Medulla oblongata (tissue), 1 donor: ENCODE measurements around the gene HBP1.
"Not testable (repeated sequence)": the region's sequence is repeated elsewhere in the genome, so short reads cannot be mapped to it uniquely, and the experiment has no call there.

Experiments used
- DNase-seq: peaks from one replicate; pipeline ENCODE4 v3.0.0-alpha.2; 2015; ENCODE audit errors: extremely low spot score

Gene HBP1

DNA sequence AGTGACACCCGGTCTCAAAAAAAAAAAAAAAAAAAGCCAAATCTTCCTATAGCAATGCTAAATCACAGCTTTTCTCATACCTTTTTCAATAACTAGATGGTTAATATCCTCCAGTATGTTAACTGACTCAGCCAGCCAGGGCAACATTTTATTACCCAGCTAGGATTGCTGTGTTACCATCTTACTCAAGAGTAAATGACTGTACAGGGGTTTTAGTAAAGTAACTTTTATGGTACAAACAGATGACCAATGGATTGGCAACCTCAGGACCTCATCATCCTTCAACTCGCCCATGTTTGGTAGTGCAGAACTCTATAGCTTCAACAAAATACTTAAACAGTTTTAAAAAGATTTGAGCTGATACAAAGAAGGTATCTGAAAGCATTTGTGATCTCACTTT, 59.5 kb downstream of the HBP1 start:
- no peak for DNase-seq

DNA sequence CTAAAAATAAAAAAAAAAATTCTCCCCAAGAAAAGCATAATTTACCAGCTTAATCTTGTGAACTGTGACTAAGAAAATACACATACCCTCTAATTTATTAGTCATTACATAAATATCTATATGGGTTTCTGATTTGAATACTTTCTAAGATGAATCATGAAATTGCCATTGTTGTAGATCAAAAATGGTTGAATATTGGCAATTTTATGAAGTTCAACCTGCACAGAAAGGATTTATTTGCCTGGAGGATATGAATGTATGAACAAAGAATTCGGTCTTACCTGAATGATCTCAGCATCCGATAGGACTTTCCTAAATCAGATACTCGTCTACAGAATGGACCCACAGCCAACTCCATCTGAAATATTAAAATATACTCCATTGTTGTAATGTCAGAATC, 61.5 kb downstream of the HBP1 start:
- no peak for DNase-seq

DNA sequence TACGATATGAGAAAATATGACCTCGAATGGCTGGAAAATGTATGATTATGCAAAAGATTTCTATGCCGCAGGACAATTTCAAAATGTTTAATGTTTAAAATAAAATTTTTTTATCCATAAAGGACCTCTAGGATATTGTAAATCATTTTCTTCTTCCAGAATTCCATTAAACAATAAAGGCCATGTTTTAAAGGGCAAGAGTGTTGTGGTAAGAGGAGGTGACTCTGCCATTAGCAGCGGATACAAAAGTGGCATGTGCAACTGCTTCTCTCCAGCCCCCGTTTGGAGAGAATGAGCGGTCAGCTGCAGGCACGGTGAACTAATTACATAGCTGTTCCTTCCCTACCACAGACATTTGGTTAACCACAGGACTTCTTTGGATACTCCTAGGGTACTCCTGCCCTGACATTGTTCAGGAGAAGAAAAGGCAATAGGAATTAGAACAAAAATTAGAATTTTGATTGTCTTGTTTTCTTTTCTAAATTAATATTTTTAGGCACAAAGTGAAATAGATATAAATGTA, 63.8 kb downstream of the HBP1 start:
- DNase-seq: peak; percentile 7

DNA sequence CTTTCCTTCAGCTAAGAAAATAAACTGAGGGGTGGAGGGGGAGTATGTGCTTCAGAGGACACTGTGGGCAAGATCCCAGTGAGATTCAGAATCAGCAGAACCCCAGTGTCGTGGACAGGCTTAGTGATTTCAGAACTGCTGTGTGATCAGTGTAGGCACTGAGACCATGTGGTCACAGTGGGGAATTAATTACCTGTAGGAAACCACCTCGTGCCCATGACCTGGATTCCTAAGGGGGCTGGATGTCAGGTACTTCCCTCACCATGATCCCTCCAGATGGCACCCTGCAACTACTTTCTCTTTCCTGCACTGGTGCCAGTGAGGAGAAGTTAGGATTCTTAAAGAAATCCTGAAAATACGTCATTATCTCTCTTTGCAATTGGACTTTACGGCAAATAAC, 64.4 kb downstream of the HBP1 start:
- peak; percentile 35 for DNase-seq

DNA sequence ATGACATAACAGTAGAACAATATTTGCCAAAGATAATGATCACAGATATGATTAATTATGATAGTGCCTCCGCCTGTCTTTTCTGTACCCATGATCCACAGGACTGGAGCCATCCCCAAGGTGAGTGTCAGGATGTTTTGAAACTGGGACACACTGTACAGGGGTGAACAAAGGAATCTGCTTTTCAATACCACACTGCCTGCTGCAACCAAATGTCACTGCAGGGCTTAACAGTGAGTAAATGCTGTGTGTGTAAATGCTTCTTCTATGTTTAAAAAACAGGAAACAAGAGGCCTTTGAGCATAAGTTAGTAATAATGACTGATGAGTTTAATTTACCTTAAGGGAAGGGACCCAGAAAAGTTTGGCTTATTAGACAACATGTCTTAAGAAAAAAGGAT, 65.2 kb downstream of the HBP1 start:
- no peak for DNase-seq

DNA sequence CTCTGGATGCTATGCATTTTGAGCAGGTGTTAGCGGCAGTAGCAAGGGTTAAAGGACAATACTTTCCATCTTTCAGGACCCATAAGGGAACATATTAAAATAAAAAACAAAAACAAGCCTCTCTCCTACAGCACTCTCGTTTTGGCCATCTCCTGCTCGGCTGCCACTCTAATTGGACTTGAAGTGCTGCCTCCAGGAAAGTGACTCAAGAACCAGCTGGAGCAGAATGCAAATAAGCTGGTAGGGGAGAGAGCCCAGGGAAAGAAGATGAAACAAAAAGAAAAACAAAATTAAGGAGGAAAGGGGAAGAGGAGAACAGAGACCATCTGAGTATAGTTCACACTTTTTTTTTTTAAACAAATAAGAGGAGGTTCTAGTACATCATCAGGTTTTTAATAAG, 65.6 kb downstream of the HBP1 start:
- peak; percentile 59 for DNase-seq

DNA sequence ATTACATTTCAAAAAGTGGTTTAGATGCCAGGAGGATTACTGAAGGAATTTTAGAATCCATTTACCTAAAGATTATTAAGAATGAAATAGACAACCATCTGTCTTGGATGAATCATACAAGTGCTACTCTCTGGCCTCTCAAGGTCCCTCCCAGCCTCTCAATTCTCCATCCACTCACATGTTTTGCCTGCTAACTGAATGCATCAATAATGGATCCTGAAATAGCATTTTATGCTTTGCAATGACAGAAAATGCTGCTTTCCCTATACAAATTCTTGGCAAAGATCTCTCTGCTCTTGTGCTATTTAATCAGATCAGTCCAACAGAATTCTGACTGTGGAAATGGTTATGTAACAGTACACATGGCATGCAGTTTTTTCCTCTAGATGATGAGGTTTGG, 68.1 kb downstream of the HBP1 start:
- DNase-seq: no peak

DNA sequence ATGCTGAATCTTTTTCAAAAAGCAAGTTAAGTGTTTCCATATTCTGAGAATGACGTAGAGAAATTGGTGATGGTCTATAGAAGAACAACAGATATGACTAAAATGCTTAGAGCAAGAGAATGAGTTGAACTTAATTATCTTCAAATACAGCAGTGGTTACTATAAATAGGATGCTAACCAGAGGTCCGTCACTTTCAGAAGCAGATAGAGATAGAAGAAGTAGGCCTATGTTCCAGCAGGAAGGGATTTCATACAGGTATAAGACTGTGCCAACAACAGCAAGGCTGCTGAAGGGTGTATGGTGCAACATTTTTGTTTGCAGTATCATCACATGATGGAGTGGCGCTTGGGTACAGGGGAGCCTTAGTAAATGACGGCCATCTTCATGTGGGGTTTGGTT, 68.6 kb downstream of the HBP1 start:
- DNase-seq: no peak

DNA sequence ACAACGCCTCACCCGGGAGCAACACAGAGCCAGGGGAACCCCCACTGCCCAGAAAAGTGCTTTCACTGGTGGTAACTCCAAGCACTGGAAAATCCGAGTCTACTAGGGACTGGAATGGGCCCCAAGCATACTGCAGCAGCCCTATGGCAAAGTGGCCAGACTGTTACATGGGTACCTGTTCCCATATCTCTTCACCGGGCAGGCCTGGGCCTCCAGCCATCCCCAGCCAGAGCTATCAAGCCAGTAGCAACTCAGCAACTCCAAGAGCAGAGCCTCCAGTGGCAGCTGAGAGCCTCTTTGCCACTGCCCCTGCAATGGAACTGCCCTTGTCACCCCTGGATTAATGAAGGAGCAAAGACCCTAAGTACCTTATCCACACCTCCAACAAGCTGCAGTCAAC, 73.5 kb downstream of the HBP1 start:
- DNase-seq: no peak

DNA sequence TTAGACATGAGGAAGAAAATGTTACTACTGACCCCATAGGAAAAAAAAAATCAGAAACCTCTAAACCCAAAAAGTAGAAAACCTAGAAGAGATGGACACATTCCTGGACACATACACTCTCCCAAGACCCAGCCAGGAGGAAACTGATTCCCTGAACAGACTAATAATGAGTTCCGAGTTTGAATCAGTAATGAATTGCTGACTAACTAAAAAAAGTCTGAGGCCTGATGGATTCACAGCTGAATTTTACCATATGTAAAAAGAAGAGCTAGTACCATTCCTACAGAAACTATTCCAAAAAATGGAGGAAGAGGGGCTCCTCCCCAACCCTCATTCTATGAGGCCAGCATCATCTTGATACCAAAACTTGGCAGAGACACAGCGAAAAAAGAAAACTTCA, 75.8 kb downstream of the HBP1 start:
- DNase-seq: no peak

DNA sequence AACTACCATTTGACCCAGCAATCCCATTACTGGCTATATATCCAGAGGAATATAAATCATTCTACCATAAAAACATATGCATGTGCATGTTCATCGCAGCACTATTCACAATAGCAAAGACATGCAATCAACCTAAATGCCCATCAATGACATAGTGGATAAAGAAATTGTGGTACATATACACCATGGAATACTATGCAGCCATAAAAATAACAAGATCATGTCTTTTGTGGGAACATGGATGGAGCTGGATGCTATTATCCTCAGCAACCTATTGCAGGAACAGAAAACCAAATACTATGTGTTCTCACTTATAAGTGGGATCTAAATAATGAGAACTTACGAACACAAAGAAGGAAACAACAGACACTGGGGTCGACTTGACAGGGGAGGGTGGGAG, 78.0 kb downstream of the HBP1 start:
- not testable (repeated sequence) for DNase-seq

DNA sequence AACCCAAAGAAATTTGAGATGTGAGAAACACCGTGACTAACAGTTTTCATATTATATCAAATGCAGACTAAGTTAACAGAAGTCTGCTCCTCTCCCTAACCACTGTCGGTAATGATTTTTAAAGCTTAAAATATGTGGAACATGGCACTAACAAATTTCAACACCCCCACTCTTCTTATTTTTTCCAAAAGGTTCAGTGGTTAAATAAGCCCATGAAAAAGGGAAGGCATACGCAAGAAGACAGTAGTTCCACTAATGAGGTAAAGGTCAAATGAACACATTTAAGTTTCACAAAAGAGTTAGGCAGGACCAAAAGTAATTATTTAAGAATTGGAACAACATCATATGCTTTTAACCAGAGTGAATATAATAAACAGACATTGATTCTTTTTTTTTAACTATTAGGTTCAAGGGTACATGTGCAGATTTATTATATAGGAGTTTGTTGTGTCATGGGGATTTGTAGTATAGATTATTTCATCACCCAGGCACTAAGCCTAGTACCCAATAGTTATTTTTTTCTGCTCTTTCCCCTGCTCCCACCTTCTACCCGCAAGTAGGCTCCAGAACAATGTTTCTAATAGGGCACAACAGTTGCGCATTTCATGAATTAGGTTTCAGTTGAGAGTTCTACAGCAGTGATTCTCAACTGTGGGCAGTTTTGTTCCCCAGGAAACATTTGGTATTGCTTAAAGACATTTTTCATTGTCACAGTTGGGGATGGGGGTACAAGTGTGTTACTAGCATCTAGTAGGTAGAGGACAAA, 79.9 kb downstream of the HBP1 start:
- no peak for DNase-seq

DNA sequence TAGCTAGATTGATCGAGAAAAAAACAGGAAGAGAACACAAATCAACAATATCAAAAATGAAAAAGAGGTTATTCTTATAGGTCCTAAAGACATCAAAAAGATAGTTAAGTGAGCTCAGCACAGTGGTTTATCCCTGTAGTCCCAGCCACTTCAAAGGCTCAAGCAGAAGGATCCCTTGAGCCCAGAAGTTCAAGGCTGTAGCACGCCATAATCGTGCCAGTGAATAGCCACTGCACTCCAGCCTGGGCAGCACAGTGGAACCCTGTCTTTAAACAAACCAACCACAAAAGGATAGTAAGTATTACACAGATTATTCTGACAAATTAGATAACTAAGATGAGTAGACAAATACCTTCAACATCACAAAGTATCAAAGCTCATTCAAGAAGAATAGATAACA, 83.2 kb downstream of the HBP1 start:
- no peak for DNase-seq
